GM23338 (cell line): ENCODE results near the gene ZNF804A.

ENCODE experiments used
- EZH2 ChIP-seq: fragments of 200-600 bp; sonication (generic); IDR thresholded peaks from one replicate; pipeline ENCODE4 v1.8.0; 2017; ENCODE audit warnings: antibody characterized with exemption, mild to moderate bottlenecking, low read depth; ENCODE audit not compliant: unreplicated experiment
- EZH2phosphoT487 ChIP-seq: fragments of 200-600 bp; sonication (generic); IDR thresholded peaks from one replicate; pipeline ENCODE4 v1.8.1; 2018; ENCODE audit warnings: antibody characterized with exemption; ENCODE audit not compliant: unreplicated experiment
- POLR2AphosphoS5 ChIP-seq: IDR thresholded peaks from 2 replicates; pipeline ENCODE4 v1.6.1; 2016; ENCODE audit warnings: antibody characterized with exemption, low read depth
- TF ChIP-seq, protein P1 (sequence below): IDR thresholded peaks from one replicate; pipeline ENCODE4 v1.6.1; 2018; ENCODE audit warnings: antibody characterized with exemption; ENCODE audit not compliant: unreplicated experiment
- TF ChIP-seq, protein P2 (sequence below), 2 experiments: fragments of 200-600 bp in 1 of 2; sonication (generic) in 1 of 2; conservative IDR thresholded peaks; 2 replicates each; pipeline versions ENCODE4 v1.5.1 to v1.6.1; 2016 to 2017; ENCODE audit warnings: antibody characterized with exemption in 2 of 2, low read depth in 2 of 2, mild to moderate bottlenecking in 2 of 2, moderate library complexity in 1 of 2

DNA sequence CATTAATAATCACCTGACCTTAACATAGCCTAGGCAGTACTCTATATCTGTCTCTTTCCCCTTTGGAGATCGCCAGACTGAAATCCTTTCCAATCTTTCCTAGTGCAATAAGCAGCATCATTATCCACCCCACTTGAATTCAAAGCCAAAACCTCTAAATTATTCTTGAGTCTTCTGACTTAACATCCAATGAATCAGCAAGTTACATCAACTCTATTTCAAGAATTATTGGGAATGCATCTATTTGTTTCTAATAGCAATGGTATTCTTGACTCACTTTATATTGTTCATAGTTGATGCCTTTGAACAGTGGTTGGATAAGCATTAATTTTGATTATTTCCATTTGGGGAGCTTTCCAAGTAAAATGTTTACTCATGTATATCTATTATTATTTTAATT, 144.8 kb downstream of the ZNF804A start:
- TF ChIP-seq, protein P1, sequence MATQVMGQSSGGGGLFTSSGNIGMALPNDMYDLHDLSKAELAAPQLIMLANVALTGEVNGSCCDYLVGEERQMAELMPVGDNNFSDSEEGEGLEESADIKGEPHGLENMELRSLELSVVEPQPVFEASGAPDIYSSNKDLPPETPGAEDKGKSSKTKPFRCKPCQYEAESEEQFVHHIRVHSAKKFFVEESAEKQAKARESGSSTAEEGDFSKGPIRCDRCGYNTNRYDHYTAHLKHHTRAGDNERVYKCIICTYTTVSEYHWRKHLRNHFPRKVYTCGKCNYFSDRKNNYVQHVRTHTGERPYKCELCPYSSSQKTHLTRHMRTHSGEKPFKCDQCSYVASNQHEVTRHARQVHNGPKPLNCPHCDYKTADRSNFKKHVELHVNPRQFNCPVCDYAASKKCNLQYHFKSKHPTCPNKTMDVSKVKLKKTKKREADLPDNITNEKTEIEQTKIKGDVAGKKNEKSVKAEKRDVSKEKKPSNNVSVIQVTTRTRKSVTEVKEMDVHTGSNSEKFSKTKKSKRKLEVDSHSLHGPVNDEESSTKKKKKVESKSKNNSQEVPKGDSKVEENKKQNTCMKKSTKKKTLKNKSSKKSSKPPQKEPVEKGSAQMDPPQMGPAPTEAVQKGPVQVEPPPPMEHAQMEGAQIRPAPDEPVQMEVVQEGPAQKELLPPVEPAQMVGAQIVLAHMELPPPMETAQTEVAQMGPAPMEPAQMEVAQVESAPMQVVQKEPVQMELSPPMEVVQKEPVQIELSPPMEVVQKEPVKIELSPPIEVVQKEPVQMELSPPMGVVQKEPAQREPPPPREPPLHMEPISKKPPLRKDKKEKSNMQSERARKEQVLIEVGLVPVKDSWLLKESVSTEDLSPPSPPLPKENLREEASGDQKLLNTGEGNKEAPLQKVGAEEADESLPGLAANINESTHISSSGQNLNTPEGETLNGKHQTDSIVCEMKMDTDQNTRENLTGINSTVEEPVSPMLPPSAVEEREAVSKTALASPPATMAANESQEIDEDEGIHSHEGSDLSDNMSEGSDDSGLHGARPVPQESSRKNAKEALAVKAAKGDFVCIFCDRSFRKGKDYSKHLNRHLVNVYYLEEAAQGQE = no peak
- TF ChIP-seq EZH2 (no peak), POLR2AphosphoS5 (no peak), EZH2phosphoT487 (no peak)
- TF ChIP-seq, protein P2, sequence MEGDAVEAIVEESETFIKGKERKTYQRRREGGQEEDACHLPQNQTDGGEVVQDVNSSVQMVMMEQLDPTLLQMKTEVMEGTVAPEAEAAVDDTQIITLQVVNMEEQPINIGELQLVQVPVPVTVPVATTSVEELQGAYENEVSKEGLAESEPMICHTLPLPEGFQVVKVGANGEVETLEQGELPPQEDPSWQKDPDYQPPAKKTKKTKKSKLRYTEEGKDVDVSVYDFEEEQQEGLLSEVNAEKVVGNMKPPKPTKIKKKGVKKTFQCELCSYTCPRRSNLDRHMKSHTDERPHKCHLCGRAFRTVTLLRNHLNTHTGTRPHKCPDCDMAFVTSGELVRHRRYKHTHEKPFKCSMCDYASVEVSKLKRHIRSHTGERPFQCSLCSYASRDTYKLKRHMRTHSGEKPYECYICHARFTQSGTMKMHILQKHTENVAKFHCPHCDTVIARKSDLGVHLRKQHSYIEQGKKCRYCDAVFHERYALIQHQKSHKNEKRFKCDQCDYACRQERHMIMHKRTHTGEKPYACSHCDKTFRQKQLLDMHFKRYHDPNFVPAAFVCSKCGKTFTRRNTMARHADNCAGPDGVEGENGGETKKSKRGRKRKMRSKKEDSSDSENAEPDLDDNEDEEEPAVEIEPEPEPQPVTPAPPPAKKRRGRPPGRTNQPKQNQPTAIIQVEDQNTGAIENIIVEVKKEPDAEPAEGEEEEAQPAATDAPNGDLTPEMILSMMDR (conservative IDR thresholded peaks at IDR 0.05; ENCODE audit: low read depth in 2 of 2) = no peak
